Prostate gland (tissue), 2 donors: ENCODE results near the gene ERICH6B.

Experiments
- POLR2AphosphoS5 ChIP-seq: sonication (generic); formaldehyde crosslinking; IDR thresholded peaks from one replicate; pipeline ENCODE4 v1.6.1; 2017; ENCODE audit warnings: antibody characterized with exemption
- TF ChIP-seq, protein P1 (sequence below), 4 experiments: fragments of 200-600 bp in 2 of 4; fragments of 450-650 bp in 2 of 4; sonication (generic) in 2 of 4; IDR thresholded peaks; 1 replicate in 3 of 4; 2 replicates in 1 of 4; pipeline ENCODE4 v1.5.1; 2016 to 2019; ENCODE audit warnings: antibody characterized with exemption in 4 of 4, mild to moderate bottlenecking in 2 of 4, moderate library complexity in 2 of 4

DNA sequence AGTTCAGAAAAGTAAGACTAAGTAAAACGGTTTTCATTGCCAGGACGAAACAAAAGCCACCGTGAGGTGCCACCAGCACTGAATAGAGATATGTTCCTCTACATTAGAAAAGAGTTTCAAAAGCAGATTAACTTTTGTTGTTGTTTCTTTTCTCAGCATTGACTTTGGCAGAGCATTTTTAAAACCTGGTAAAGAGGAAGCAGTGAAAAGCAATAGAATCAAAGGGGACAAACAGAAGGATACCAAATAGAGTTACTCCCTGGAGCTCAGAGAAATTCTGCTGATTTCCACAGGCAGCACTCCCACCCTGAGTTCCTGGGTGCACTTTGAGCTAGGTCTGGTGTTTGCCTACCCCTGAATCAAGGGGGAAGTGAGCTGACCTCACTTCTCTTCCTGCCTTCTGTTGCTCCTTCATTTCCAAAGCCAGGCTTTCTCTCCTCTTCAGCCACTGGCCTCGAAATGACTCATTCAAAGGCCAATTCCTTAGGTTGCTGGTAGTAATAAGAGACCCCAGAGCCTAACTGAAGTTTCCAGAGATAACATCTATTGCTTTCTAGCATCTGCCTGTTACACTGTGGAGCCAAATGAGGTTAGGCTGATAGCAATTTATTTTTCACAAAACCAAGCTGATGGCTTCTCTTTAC is 11.3 kb upstream of the ERICH6B start:
- no peak for TF ChIP-seq POLR2AphosphoS5
- TF ChIP-seq, protein P1, sequence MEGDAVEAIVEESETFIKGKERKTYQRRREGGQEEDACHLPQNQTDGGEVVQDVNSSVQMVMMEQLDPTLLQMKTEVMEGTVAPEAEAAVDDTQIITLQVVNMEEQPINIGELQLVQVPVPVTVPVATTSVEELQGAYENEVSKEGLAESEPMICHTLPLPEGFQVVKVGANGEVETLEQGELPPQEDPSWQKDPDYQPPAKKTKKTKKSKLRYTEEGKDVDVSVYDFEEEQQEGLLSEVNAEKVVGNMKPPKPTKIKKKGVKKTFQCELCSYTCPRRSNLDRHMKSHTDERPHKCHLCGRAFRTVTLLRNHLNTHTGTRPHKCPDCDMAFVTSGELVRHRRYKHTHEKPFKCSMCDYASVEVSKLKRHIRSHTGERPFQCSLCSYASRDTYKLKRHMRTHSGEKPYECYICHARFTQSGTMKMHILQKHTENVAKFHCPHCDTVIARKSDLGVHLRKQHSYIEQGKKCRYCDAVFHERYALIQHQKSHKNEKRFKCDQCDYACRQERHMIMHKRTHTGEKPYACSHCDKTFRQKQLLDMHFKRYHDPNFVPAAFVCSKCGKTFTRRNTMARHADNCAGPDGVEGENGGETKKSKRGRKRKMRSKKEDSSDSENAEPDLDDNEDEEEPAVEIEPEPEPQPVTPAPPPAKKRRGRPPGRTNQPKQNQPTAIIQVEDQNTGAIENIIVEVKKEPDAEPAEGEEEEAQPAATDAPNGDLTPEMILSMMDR (IDR thresholded peaks at IDR 0.05): no peak
